Small intestine (tissue), 7 donors: ENCODE data around the gene LMF1. TPM values are rescaled to one million over a fixed set of nuclear protein-coding genes. Genes with fewer than 3 reads are reported as not detected.
"Not testable (repeated sequence)": the region's sequence is repeated elsewhere in the genome, so short reads cannot be mapped to it uniquely, and the experiment has no call there.

Experiments used
- DNase-seq, 2 donors: peaks; one replicate each; pipeline versions ENCODE4 v3.0.0 to v3.0.0-alpha.2; 2013
- FAIRE-seq: peaks from 2 replicates; lab custom pipeline; 2012; peaks lifted over from hg19 to GRCh38; lab: Jason Lieb, UNC
- H3K27ac ChIP-seq, 3 donors: one replicate each; pipeline ENCODE4 v1.5.1; 2013; ENCODE audit warnings: low read length in 2 of 3, mild to moderate bottlenecking in 2 of 3, control low read depth in 1 of 3, inconsistent platforms in 1 of 3, low read depth in 1 of 3, moderate library complexity in 1 of 3
- H3K27me3 ChIP-seq, 3 donors: one replicate each; pipeline ENCODE4 v1.6.1; 2013; ENCODE audit warnings: low read length in 3 of 3, inconsistent platforms in 1 of 3; ENCODE audit not compliant: control insufficient read depth in 3 of 3, insufficient read depth in 3 of 3
- H3K36me3 ChIP-seq, 3 donors: one replicate each; pipeline ENCODE4 v1.6.1; 2013; ENCODE audit warnings: low read length in 3 of 3, inconsistent platforms in 1 of 3, low read depth in 1 of 3, mild to moderate bottlenecking in 1 of 3, moderate library complexity in 1 of 3; ENCODE audit not compliant: control insufficient read depth in 3 of 3, insufficient read depth in 2 of 3
- H3K4me1 ChIP-seq, 3 donors: one replicate each; pipeline ENCODE4 v1.6.1; 2013; ENCODE audit warnings: low read length in 2 of 3, inconsistent platforms in 1 of 3, low read depth in 1 of 3, mild to moderate bottlenecking in 1 of 3, moderate library complexity in 1 of 3; ENCODE audit not compliant: control insufficient read depth in 3 of 3, insufficient read depth in 2 of 3
- H3K4me3 ChIP-seq, 3 donors: one replicate each; pipeline ENCODE4 v1.5.1; 2013; ENCODE audit warnings: low read length in 3 of 3, control low read depth in 1 of 3, inconsistent platforms in 1 of 3, low read depth in 1 of 3, mild to moderate bottlenecking in 1 of 3, moderate library complexity in 1 of 3
- H3K9me3 ChIP-seq, 2 donors: one replicate each; pipeline ENCODE4 v1.6.1; 2013; ENCODE audit warnings: low read depth in 1 of 2, low read length in 1 of 2; ENCODE audit not compliant: control insufficient read depth in 2 of 2, insufficient read depth in 1 of 2
- WGBS, 3 donors: extraction: QIAGEN DNeasy Blood & Tissue Kit; methylation state at CpG; one replicate each; pipeline ENCODE4 v1.1.7; 2013; 5-methylcytosine and 5-hydroxymethylcytosine counted together
- polyA plus RNA-seq, 4 donors: library from polyadenylated mRNA; stranded (reverse) in 3 of 4; unstranded in 1 of 4; fragments of 200-250 nt in 3 of 4; fragments of 120-200 nt in 1 of 4; gene quantifications; one replicate each; pipeline versions ENCODE4 v1.2.1 to v1.2.3, GENCODE V29; 2013
- donor health status: healthy with polysubstance abuse.
- donor health status: control.
- donor health status: control.
- donor health status: Bipolar disorder and iron deficiency.
- donor health status: healthy.

Gene LMF1
- polyA plus RNA-seq, 4 donors, result 8.2 to 18.0 (median 9.2) TPM

- H3K36me3 ChIP-seq, FAIRE-seq, H3K4me3 ChIP-seq, H3K27me3 ChIP-seq, H3K4me1 ChIP-seq, H3K27ac ChIP-seq, DNase-seq: not testable (repeated sequence)
- H3K9me3 ChIP-seq, result peaks cover 0 to 50% of the 10 kb centered on the region in 2 donors
- WGBS, 3 donors, result 97% methylated on average over 31 to 35 of the region's 35 CpGs
These were observed 111.8 kb downstream of the LMF1 start for GRCh38 chr16:858971-859370.

GRCh38 chr16:858441-858840 is 112.3 kb downstream of the LMF1 start:
- H3K4me3 ChIP-seq, H3K36me3 ChIP-seq, FAIRE-seq, H3K27ac ChIP-seq, H3K27me3 ChIP-seq, H3K4me1 ChIP-seq, DNase-seq: not testable (repeated sequence)
- WGBS, 3 donors, result 85 to 92% (median 90%) methylated on average over 35 to 36 of the region's 36 CpGs
- peaks cover 0 to 50% of the 10 kb centered on the region in 2 donors for H3K9me3 ChIP-seq

- Histone ChIP-seq H3K27ac (no peak overlapping the region), H3K4me1 (no peaks in the 10 kb centered on the region), H3K9me3 (peaks cover 0 to 54% of the 10 kb centered on the region in 2 donors), H3K4me3 (no peak overlapping the region), H3K27me3 (no peaks in the 10 kb centered on the region), H3K36me3 (peaks cover 0 to 8% (median 0%) of the 10 kb centered on the region in 3 donors)
- FAIRE-seq (no peak), DNase-seq (no peak)
- WGBS, 3 donors, result 97 to 98% (median 98%) methylated on average over 24 of the region's 24 CpGs
These were observed 114.0 kb downstream of the LMF1 start for GRCh38 chr16:856811-857210.

DNA sequence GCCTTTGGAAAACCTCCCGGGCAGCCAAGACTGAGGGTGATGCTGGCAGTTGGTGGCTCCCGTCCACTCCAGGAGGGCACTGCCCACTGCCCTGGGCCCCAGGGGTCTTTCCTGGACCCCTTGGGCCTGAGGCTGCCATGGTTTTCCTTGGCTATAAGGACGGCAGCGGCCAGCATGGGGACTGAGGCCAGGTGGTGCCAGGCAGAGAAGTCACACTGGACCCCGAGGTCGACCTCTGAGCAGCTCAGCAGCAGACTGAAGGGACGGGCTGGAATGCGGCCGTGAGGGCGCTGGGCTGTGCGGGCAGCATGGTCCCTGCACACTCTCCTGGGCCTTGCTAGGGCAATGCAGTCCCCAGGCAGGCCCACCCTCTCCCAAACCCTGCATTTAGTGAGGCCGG is 114.7 kb downstream of the LMF1 start:
- FAIRE-seq (no peak), DNase-seq (no peak)
- peaks cover 0 to 55% of the 10 kb centered on the region in 2 donors for H3K9me3 ChIP-seq
- no peak overlapping the region for H3K4me3 ChIP-seq
- WGBS, 3 donors, result 94 to 100% (median 97%) methylated on average over 12 of the region's 12 CpGs
- H3K27ac ChIP-seq, result no peak overlapping the region
- no peaks in the 10 kb centered on the region for H3K27me3 ChIP-seq
- H3K36me3 ChIP-seq, result peaks cover 0 to 8% (median 0%) of the 10 kb centered on the region in 3 donors
- no peaks in the 10 kb centered on the region for H3K4me1 ChIP-seq

DNA sequence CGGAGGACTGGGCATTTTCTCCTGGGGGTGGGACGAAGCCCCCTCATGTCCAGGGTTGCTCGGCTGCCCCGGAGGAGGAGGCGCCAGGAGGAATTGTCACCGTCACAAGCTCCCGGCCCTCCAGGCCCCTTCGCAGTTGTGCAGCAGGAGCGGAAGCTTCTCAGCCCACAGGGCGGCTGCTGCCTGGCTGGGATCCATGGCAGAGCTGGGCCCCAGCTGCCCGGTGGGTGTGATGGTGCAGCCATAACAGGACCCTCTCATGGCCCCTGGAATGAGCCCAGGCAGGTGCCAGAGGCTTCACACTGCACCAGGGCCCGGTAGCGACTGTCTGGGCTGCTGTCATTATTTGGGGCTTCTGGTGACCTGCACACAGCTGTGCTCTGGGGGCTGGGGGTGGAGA is 115.3 kb downstream of the LMF1 start:
- Histone ChIP-seq H3K4me1 (no peaks in the 10 kb centered on the region), H3K9me3 (peaks cover 0 to 59% of the 10 kb centered on the region in 2 donors), H3K27ac (no peak overlapping the region), H3K36me3 (peaks cover 0 to 8% (median 0%) of the 10 kb centered on the region in 3 donors), H3K4me3 (no peak overlapping the region), H3K27me3 (no peaks in the 10 kb centered on the region)
- DNase-seq, result no peak
- no peak for FAIRE-seq
- 90 to 97% (median 94%) methylated on average over 13 of the region's 13 CpGs for WGBS, 3 donors

DNA sequence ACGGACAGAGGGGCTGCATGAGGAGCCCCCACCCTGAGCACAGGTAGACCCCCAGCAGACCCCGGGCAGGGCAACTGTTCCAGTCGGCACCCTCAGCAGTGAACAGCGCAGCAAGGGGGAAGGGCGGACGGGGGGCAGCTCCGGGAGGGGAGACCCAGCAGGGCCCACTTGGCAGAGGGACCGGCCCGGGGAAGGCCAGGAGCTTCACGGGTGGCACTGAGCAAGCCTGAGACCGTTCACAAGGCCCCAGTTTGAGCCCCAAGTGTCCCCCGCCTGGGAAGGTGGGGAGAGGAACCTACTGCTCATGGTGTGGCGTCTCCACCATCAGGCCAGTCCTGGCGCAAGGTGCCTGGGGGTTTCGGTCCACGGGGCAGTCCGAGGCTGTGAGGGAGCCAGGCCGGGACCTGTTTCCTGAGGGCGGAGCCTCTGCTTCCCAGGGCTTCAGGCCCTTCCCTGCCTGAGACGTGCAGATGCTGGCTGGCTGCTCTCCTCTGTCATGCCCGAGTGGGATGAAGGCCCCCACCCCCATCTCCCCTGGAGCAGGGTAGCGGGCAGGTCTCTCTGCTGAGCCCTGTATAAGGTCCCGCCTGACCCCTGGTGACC is 115.9 kb downstream of the LMF1 start:
- peaks cover 0 to 64% of the 10 kb centered on the region in 2 donors for H3K9me3 ChIP-seq
- H3K4me3 ChIP-seq, result no peak overlapping the region
- FAIRE-seq (no peak), DNase-seq (no peak)
- no peaks in the 10 kb centered on the region for H3K4me1 ChIP-seq
- 87 to 90% (median 88%) methylated on average over 20 to 23 of the region's 23 CpGs for whole genome bisulfite sequencing, 3 donors
- H3K27ac ChIP-seq, result no peak overlapping the region
- H3K36me3 ChIP-seq, result peaks cover 0 to 8% (median 0%) of the 10 kb centered on the region in 3 donors
- no peaks in the 10 kb centered on the region for H3K27me3 ChIP-seq

DNA sequence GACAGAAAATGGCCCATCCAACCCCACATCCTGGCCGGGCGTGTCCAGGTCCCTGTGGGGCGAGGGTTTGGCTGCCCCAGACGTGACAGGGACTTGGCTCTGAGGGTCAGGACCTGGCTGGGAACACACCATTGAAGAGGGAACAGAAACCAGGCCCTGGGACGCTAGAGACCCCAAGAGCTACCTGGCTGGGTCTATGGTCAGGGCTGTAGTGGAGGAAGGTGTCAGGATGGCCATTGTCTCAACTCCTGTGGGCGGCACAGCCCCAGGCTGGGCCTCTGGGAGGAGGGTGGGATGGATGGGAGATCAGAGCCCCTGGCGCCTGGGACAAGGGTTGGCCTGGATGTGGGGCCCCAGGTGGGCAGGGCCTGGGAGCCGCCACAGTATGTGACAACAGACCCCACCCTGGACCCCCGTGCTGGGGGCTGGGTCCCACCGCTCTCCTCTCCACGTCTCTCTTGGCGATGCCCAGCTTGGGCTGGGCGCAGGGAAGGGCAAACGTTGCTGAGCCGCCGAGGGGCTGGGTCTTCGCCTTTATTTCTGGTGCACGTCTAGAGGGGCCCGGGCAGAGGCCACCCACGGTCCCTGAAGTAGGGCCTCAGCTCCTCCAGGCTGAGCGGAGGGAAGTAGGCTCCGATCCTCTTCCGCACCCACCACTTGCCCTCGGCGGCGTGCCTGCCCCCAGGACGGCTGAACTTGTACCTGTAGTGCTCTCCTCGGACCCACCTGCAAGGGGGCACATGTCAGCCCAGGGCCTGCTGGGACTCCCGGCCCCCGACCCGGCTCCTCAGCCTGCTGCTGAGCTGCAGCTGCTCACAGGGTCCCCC is 116.6 kb downstream of the LMF1 start:
- DNase-seq (no peak), FAIRE-seq (no peak)
- no peaks in the 10 kb centered on the region for H3K27me3 ChIP-seq
- peaks cover 0 to 8% (median 0%) of the 10 kb centered on the region in 3 donors for H3K36me3 ChIP-seq
- no peak overlapping the region for H3K4me3 ChIP-seq
- no peaks in the 10 kb centered on the region for H3K4me1 ChIP-seq
- H3K9me3 ChIP-seq, result peaks cover 0 to 66% of the 10 kb centered on the region in 2 donors
- 91 to 92% (median 92%) methylated on average over 28 to 31 of the region's 31 CpGs for WGBS, 3 donors
- H3K27ac ChIP-seq, result no peak overlapping the region

DNA sequence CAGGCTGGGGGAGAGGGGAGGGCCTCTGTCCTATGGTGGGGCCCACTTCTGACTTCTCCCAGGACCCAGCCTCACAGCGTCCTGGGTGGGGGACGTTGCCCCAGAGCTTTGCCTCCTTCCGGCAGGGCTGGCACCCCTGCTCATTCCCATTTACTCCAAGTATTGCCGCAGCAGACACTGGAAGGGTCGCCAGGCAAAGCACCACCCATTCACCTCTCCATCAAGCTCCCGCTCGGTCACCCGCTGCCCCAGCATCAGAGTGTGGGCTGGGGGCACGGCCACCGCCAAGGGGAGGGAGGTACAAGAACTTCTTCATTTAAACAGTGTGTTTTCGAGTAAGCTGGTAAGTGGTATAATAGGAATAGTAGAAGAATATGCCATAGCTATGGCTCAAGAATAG is 117.5 kb downstream of the LMF1 start:
- 77 to 88% (median 87%) methylated on average over 11 of the region's 11 CpGs for WGBS, 3 donors
- Histone ChIP-seq H3K4me1 (no peaks in the 10 kb centered on the region), H3K9me3 (peaks cover 0 to 71% of the 10 kb centered on the region in 2 donors), H3K4me3 (no peak overlapping the region), H3K27ac (no peak overlapping the region), H3K27me3 (no peaks in the 10 kb centered on the region), H3K36me3 (peaks cover 0 to 8% (median 0%) of the 10 kb centered on the region in 3 donors)
- no peak for FAIRE-seq
- DNase-seq, result no peak
